ENCODE results near the gene ANP32E.

Gene ANP32E

DNA sequence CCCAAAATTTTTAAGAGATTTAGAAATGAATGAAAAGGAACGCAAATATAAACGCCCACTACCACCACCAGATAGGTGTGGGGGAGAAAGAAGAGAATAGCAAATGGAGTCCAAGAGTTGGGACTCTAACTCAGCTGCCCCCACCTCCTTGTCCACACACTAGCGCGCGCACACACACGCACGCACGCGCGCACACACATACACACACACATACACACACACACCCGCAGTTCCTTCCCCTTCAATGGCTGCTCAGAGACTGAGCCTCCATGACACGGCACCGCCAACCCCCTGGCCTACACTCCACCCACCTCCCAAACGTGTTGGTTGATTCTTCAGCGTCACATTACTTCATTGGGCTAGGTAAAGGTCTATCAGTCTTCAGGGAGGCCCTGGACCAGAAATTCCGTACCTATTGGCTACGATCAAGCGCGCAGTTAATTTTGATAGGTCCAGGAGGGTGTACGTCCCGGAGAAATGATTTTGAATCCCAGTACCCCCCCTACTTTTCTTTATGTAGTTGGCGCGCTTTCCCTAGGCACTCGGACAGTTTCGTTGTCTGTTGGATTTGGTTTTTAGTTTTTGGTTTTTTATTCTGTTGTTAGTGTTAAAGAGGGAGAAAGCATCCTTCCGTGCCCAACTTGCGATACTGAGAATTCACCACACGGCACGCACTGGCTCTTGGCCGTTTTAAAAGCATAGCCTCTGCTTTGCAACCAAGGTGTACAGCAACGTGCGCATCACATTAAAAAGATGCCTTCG is at the start of gene ANP32E:
ANP32E (minus strand) TSS at position 261 of the 762 bp plus-strand sequence. CDS start 326 bp downstream, outside the sequence.
- peak; percentile 97 for DNase-seq (ENCODE audit: low read depth, low spot score)
- Histone ChIP-seq H3K36me3 (ENCODE audit: control insufficient read depth, insufficient read depth, low read length) (no peaks in the 10 kb centered on the region), H3K4me3 (ENCODE audit: low read length) (peak within 1 kb of the TSS; percentile 90), H3K27me3 (ENCODE audit: control insufficient read depth, insufficient read depth, low read length) (no peaks in the 10 kb centered on the region), H3K4me1 (ENCODE audit: control insufficient read depth, insufficient read depth, low read length) (no peaks in the 10 kb centered on the region), H3K9me3 (ENCODE audit: control insufficient read depth, insufficient read depth, low read length) (no peaks in the 10 kb centered on the region), H3K27ac (ENCODE audit: low read length) (no peak within 1 kb of the TSS)
- no CpG with 5 or more reads among the region's 33 CpGs for WGBS (ENCODE audit: insufficient coverage, insufficient read length)

DNA sequence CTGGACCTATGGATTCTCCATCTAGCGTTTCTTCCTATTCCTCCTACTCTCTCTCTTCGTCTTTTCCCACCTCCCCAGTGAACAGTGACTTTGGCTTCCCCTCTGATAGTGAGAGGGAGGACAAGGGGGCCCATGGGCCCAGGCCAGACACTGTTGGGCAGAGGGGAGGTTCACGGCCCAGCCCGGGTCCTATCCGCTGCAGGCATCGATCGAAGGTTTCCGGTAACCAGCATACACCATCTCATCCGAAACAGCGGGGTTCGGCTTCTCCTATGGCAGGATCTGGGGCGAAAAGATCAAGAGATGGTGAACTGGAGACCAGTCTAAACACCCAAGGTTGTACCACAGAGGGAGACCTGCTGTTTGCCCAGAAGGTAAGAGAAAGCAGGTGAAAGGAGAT is 47.3 kb upstream of the ANP32E start:
- Histone ChIP-seq H3K9me3 (ENCODE audit: control insufficient read depth, insufficient read depth, low read length) (no peaks in the 10 kb centered on the region), H3K27ac (ENCODE audit: low read length) (no peak overlapping the region), H3K36me3 (ENCODE audit: control insufficient read depth, insufficient read depth, low read length) (peaks cover 6% of the 10 kb centered on the region; the same call in 1 of the 2 replicates), H3K27me3 (ENCODE audit: control insufficient read depth, insufficient read depth, low read length) (no peaks in the 10 kb centered on the region), H3K4me3 (ENCODE audit: low read length) (peak overlapping the region; percentile 7; the same call in 1 of the 2 replicates), H3K4me1 (ENCODE audit: control insufficient read depth, insufficient read depth, low read length) (no peaks in the 10 kb centered on the region)
- WGBS (ENCODE audit: insufficient coverage, insufficient read length) = no CpG with 5 or more reads among the region's 12 CpGs
- DNase-seq (ENCODE audit: low read depth, low spot score) = no peak

DNA sequence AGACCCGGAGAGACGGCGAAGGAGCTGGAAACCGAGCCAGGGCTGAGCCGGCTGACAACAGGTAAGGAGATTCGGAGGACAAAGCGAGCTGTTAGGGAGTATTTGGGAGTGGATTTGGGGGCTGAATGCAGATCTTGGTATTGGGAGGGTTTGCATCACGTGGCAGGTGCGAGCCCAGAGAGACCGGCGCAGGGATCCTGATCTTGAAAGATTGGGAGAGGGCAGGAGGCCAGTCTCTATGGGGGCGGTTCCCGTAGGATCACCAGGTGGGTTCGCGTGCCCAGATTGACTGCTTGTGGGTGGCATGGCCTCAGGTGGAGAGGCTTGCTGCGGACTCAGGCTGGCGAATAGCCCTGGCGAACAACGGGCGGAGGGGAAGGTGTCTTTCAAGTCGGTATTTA is 46.6 kb upstream of the ANP32E start:
- Histone ChIP-seq H3K9me3 (ENCODE audit: control insufficient read depth, insufficient read depth, low read length) (no peaks in the 10 kb centered on the region), H3K36me3 (ENCODE audit: control insufficient read depth, insufficient read depth, low read length) (peaks cover 6% of the 10 kb centered on the region; the same call in 1 of the 2 replicates), H3K27me3 (ENCODE audit: control insufficient read depth, insufficient read depth, low read length) (no peaks in the 10 kb centered on the region), H3K4me3 (ENCODE audit: low read length) (peak overlapping the region; percentile 54; the same call in 1 of the 2 replicates), H3K4me1 (ENCODE audit: control insufficient read depth, insufficient read depth, low read length) (no peaks in the 10 kb centered on the region), H3K27ac (ENCODE audit: low read length) (no peak overlapping the region)
- no peak for DNase-seq (ENCODE audit: low read depth, low spot score)
- WGBS (ENCODE audit: insufficient coverage, insufficient read length) = no CpG with 5 or more reads among the region's 21 CpGs

GRCh38 chr1:150281758-150282557 is 46.0 kb upstream of the ANP32E start, which contains the start of gene CIART:
Gene CIART (plus strand): TSS chr1:150282554. CDS start chr1:150283268, 714 bp downstream.
- Histone ChIP-seq H3K4me3 (ENCODE audit: low read length) (peak within 1 kb of the TSS; percentile 55; the same call in 1 of the 2 replicates), H3K27ac (ENCODE audit: low read length) (no peak within 1 kb of the TSS), H3K4me1 (ENCODE audit: control insufficient read depth, insufficient read depth, low read length) (no peaks in the 10 kb centered on the region), H3K27me3 (ENCODE audit: control insufficient read depth, insufficient read depth, low read length) (no peaks in the 10 kb centered on the region), H3K9me3 (ENCODE audit: control insufficient read depth, insufficient read depth, low read length) (no peaks in the 10 kb centered on the region), H3K36me3 (ENCODE audit: control insufficient read depth, insufficient read depth, low read length) (peaks cover 6% of the 10 kb centered on the region; the same call in 1 of the 2 replicates)
- peak; percentile 98 for DNase-seq (ENCODE audit: low read depth, low spot score)
- no CpG with 5 or more reads among the region's 46 CpGs for WGBS (ENCODE audit: insufficient coverage, insufficient read length)

- no peaks in the 10 kb centered on the region for H3K4me1 ChIP-seq (ENCODE audit: control insufficient read depth, insufficient read depth, low read length)
- H3K27ac ChIP-seq (ENCODE audit: low read length) = no peak overlapping the region
- H3K36me3 ChIP-seq (ENCODE audit: control insufficient read depth, insufficient read depth, low read length) = 0 out of 2 replicates have a peak, but pooled peaks cover 1% of the 10 kb centered on the region
- no peak for DNase-seq (ENCODE audit: low read depth, low spot score)
- no CpG with 5 or more reads among the region's 15 CpGs for WGBS (ENCODE audit: insufficient coverage, insufficient read length)
- H3K4me3 ChIP-seq (ENCODE audit: low read length) = peak overlapping the region; percentile 55; the same call in 1 of the 2 replicates
- no peaks in the 10 kb centered on the region for H3K9me3 ChIP-seq (ENCODE audit: control insufficient read depth, insufficient read depth, low read length)
- H3K27me3 ChIP-seq (ENCODE audit: control insufficient read depth, insufficient read depth, low read length) = no peaks in the 10 kb centered on the region
These were observed 45.4 kb upstream of the ANP32E start for GRCh38 chr1:150281221-150281757.

DNA sequence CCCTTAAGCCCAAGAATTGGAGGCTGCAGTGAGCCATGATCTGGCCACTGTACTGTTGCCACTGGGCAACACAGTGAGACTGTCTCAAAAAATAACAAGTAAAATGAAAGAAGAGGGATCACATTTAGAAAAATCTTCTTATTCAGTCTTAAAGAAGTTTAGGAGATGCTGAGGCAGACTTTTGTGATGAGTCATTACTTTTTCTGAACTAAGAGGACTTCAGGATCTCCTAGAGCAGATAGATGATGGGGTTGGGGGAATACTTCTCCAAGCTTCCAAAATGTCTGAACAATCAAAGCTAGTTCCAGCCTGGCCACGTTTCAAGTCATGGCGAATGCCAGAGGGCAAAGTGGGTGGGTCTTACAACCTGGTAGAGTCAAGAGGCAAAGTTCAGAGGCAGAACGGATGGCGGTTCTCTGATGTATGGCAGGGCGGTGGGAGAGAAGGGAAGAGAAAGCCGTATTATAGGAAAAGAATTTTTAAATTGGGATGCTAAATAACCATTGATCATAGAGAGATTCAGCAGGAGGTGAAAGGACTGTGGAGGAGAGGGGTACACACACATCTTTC is 44.3 kb upstream of the ANP32E start:
- Histone ChIP-seq H3K4me1 (ENCODE audit: control insufficient read depth, insufficient read depth, low read length) (no peaks in the 10 kb centered on the region), H3K4me3 (ENCODE audit: low read length) (no peak overlapping the region), H3K27ac (ENCODE audit: low read length) (no peak overlapping the region), H3K27me3 (ENCODE audit: control insufficient read depth, insufficient read depth, low read length) (no peaks in the 10 kb centered on the region), H3K9me3 (ENCODE audit: control insufficient read depth, insufficient read depth, low read length) (no peaks in the 10 kb centered on the region), H3K36me3 (ENCODE audit: control insufficient read depth, insufficient read depth, low read length) (no peaks in the 10 kb centered on the region)
- no CpG with 5 or more reads among the region's 6 CpGs for WGBS (ENCODE audit: insufficient coverage, insufficient read length)
- DNase-seq (ENCODE audit: low read depth, low spot score) = no peak

GRCh38 chr1:150273311-150273710 is 37.4 kb upstream of the ANP32E start:
- Histone ChIP-seq H3K36me3 (ENCODE audit: control insufficient read depth, insufficient read depth, low read length) (no peaks in the 10 kb centered on the region), H3K9me3 (ENCODE audit: control insufficient read depth, insufficient read depth, low read length) (no peaks in the 10 kb centered on the region), H3K4me1 (ENCODE audit: control insufficient read depth, insufficient read depth, low read length) (peaks cover 2% of the 10 kb centered on the region; the same call in 1 of the 2 replicates), H3K27ac (ENCODE audit: low read length) (no peak overlapping the region), H3K4me3 (ENCODE audit: low read length) (no peak overlapping the region), H3K27me3 (ENCODE audit: control insufficient read depth, insufficient read depth, low read length) (no peaks in the 10 kb centered on the region)
- no peak for DNase-seq (ENCODE audit: low read depth, low spot score)
- no CpG with 5 or more reads among the region's 1 CpG for WGBS (ENCODE audit: insufficient coverage, insufficient read length)

GRCh38 chr1:150271291-150271959 is 35.5 kb upstream of the ANP32E start:
- Histone ChIP-seq H3K36me3 (ENCODE audit: control insufficient read depth, insufficient read depth, low read length) (peaks cover 1% of the 10 kb centered on the region; the same call in 1 of the 2 replicates), H3K27ac (ENCODE audit: low read length) (no peak overlapping the region), H3K4me3 (ENCODE audit: low read length) (no peak overlapping the region), H3K9me3 (ENCODE audit: control insufficient read depth, insufficient read depth, low read length) (no peaks in the 10 kb centered on the region), H3K27me3 (ENCODE audit: control insufficient read depth, insufficient read depth, low read length) (no peaks in the 10 kb centered on the region), H3K4me1 (ENCODE audit: control insufficient read depth, insufficient read depth, low read length) (peaks cover 2% of the 10 kb centered on the region; the same call in 1 of the 2 replicates)
- DNase-seq (ENCODE audit: low read depth, low spot score) = no peak
- WGBS (ENCODE audit: insufficient coverage, insufficient read length) = no CpG with 5 or more reads among the region's 7 CpGs

- peaks cover 2% of the 10 kb centered on the region; the same call in 1 of the 2 replicates for H3K4me1 ChIP-seq (ENCODE audit: control insufficient read depth, insufficient read depth, low read length)
- DNase-seq (ENCODE audit: low read depth, low spot score) = no peak
- no peaks in the 10 kb centered on the region for H3K27me3 ChIP-seq (ENCODE audit: control insufficient read depth, insufficient read depth, low read length)
- WGBS (ENCODE audit: insufficient coverage, insufficient read length) = no CpG with 5 or more reads among the region's 10 CpGs
- no peak overlapping the region for H3K27ac ChIP-seq (ENCODE audit: low read length)
- peaks cover 11% of the 10 kb centered on the region for H3K36me3 ChIP-seq (ENCODE audit: control insufficient read depth, insufficient read depth, low read length)
- no peaks in the 10 kb centered on the region for H3K9me3 ChIP-seq (ENCODE audit: control insufficient read depth, insufficient read depth, low read length)
- peak overlapping the region; percentile 20; the same call in 1 of the 2 replicates for H3K4me3 ChIP-seq (ENCODE audit: low read length)
These were observed 33.5 kb upstream of the ANP32E start for GRCh38 chr1:150269451-150269850.
